Ovary (tissue), 3 donors: ENCODE data around the gene CPZ.
"Not testable (repeated sequence)": the region's sequence is repeated elsewhere in the genome, so short reads cannot be mapped to it uniquely, and the experiment has no call there.

Experiments used
- EP300 ChIP-seq: sonication (generic); formaldehyde crosslinking; IDR thresholded peaks from one replicate; pipeline ENCODE4 v1.6.1; 2017; ENCODE audit warnings: antibody characterized with exemption
- POLR2A ChIP-seq: fragments of 450-650 bp; IDR thresholded peaks from one replicate; pipeline ENCODE4 v1.6.1; 2017; ENCODE audit warnings: antibody characterized with exemption, mild to moderate bottlenecking, moderate library complexity
- TF ChIP-seq, protein P1 (sequence below), 3 donors: fragments of 450-650 bp in 2 of 3; fragments of 200-600 bp in 1 of 3; IDR thresholded peaks; one replicate each; pipeline versions ENCODE4 v1.5.1 to v1.8.0; 2016 to 2022; ENCODE audit warnings: antibody characterized with exemption in 3 of 3, mild to moderate bottlenecking in 1 of 3
- donor health status: DM: no; HTN: no; CAD: no.

GRCh38 chr4:8631896-8632295 lies 39.3 kb downstream of the CPZ start:
- TF ChIP-seq, protein P1, sequence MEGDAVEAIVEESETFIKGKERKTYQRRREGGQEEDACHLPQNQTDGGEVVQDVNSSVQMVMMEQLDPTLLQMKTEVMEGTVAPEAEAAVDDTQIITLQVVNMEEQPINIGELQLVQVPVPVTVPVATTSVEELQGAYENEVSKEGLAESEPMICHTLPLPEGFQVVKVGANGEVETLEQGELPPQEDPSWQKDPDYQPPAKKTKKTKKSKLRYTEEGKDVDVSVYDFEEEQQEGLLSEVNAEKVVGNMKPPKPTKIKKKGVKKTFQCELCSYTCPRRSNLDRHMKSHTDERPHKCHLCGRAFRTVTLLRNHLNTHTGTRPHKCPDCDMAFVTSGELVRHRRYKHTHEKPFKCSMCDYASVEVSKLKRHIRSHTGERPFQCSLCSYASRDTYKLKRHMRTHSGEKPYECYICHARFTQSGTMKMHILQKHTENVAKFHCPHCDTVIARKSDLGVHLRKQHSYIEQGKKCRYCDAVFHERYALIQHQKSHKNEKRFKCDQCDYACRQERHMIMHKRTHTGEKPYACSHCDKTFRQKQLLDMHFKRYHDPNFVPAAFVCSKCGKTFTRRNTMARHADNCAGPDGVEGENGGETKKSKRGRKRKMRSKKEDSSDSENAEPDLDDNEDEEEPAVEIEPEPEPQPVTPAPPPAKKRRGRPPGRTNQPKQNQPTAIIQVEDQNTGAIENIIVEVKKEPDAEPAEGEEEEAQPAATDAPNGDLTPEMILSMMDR (IDR thresholded peaks at IDR 0.05), result not testable (repeated sequence)
- not testable (repeated sequence) for TF ChIP-seq POLR2A, EP300
